Activated B cell treated with CpG ODN at 0.5 μM for 24 hours (primary cell): ENCODE measurements around the gene CNKSR2. TPM values are rescaled to one million over a fixed set of nuclear protein-coding genes. Genes with fewer than 3 reads are reported as not detected.
"Not testable (repeated sequence)": the region's sequence is repeated elsewhere in the genome, so short reads cannot be mapped to it uniquely, and the experiment has no call there.

Source experiments
- ATAC-seq: fragments of 200-7000 bp; cut with Tn5 transposase; one replicate; pipeline ENCODE4 v1.10.0; 2021; ENCODE audit warnings: low read depth, mild to moderate bottlenecking, moderate library complexity
- CTCF ChIA-PET: fragments of 350-600 bp; sonication (Branson Sonifier 250); formaldehyde crosslinking; loops from one replicate; lab custom pipeline; 2021; ENCODE audit warnings: antibody characterized with exemption; lab: Charles Lee
- POLR2A ChIA-PET: fragments of 350-600 bp; sonication (Branson Sonifier 250); formaldehyde crosslinking; loops from one replicate; lab custom pipeline; 2021; ENCODE audit warnings: antibody characterized with exemption; lab: Charles Lee
- DNase-seq: peaks from one replicate; pipeline ENCODE4 v3.0.0; 2022
- H3K27ac Mint-ChIP-seq: one replicate; pipeline ENCODE4 v1.8.0; 2020; ENCODE audit warnings: mixed read lengths
- H3K27me3 Mint-ChIP-seq: one replicate; pipeline ENCODE4 v1.8.0; 2021; ENCODE audit warnings: mixed read lengths
- H3K36me3 Mint-ChIP-seq: one replicate; pipeline ENCODE4 v1.8.0; 2021; ENCODE audit warnings: low read depth, mixed read lengths
- H3K4me1 Mint-ChIP-seq: one replicate; pipeline ENCODE4 v1.8.0; 2021; ENCODE audit warnings: mixed read lengths
- H3K4me3 Mint-ChIP-seq: one replicate; pipeline ENCODE4 v1.8.0; 2020; ENCODE audit warnings: mild to moderate bottlenecking, mixed read lengths
- H3K9me3 Mint-ChIP-seq: one replicate; pipeline ENCODE4 v1.8.0; 2020; ENCODE audit warnings: mixed read lengths
- CTCF ChIP-seq: fragments of 200-600 bp; IDR thresholded peaks from one replicate; pipeline ENCODE4 v1.8.0; 2022; ENCODE audit warnings: antibody characterized with exemption, mild to moderate bottlenecking
- intact Hi-C: fragments of 100-400 bp; cut with micrococcal nuclease; formaldehyde crosslinking; loops from one replicate; pipeline ENCODE4 v1.15.1; 2024
- total RNA-seq: library from RNA; stranded (reverse); gene quantifications from 2 replicates; pipeline ENCODE4 v1.2.3, GENCODE V29; 2022

Gene CNKSR2
- total RNA-seq, 1 donor from 2014 or later: 15.6 TPM

DNA sequence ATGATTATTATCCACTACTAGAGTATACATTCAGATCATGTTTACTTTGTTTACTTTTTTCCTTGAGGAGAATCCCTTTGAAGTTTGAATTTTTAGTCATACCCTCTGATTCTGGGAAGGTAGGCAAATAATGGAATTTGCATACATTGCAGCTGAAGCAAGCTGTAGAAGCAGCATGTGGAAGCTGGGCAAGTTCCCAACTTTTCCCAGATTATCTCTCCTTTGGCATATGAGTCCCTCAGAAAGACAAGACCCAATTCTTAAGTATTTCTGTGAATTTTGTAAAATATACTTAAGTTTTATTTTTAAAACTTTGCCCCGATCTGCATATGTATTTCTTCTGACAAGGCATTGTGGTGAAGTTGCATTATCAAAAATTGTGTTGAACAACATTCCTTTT, 94.9 kb downstream of the CNKSR2 start:
- Mint-ChIP-seq H3K4me1 (no peaks in the 10 kb centered on the region), H3K36me3 (peaks cover 2% of the 10 kb centered on the region), H3K27ac (no peak overlapping the region), H3K4me3 (no peak overlapping the region), H3K9me3 (no peaks in the 10 kb centered on the region), H3K27me3 (no peaks in the 10 kb centered on the region)
- no peak for DNase-seq
- ChIA-PET POLR2A (no interaction called here), CTCF (no interaction called here)
- no peak for TF ChIP-seq CTCF
- intact Hi-C loops: no loop called here
- no peak for ATAC-seq

- intact Hi-C loops: no loop called here
- POLR2A ChIA-PET: no interaction called here
- Mint-ChIP-seq H3K4me3 (no peak overlapping the region), H3K4me1 (peaks cover 4% of the 10 kb centered on the region), H3K27me3 (no peaks in the 10 kb centered on the region), H3K9me3 (no peaks in the 10 kb centered on the region), H3K27ac (no peak overlapping the region), H3K36me3 (peaks cover 2% of the 10 kb centered on the region)
- CTCF ChIA-PET: interaction anchor here (0.5 kb wide), 1 partner anchor 947 kb away, joined by 3 read pairs; no protein-coding TSS in a partner anchor
- no peak for TF ChIP-seq CTCF
- ATAC-seq: no peak
- DNase-seq: no peak
Observed at GRCh38 chrX:21476909-21477308, 102.7 kb downstream of the CNKSR2 start.

DNA sequence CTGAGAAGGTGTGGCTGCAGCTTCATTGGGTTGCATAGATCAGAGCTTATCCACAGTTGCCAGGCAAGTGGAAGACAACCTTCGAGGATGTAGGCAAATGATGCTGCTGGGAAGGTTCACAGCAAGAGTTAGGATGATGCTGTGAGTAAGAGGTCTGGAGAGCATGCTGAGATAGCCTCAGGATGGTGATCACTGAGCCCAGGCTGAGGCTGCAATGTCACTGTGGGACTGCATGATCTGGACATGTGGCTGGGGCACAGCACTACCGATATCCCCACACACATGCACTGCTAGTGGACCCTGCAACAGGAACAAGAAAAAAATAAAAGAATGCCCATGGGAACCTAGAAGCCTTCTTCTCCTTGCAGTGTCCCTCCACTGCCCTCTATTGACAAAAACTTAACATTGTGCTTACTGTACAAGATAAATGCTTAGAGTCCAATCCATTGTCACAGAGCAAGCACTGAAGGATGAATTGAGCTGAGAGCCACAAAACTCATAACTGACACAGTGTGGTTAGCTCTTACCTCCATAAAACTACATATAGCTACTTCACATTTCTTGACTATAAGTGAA, 105.6 kb downstream of the CNKSR2 start:
- peak; percentile 14 for DNase-seq
- peak; percentile 86 for ATAC-seq
- Mint-ChIP-seq H3K9me3 (no peaks in the 10 kb centered on the region), H3K4me3 (no peak overlapping the region), H3K36me3 (no peaks in the 10 kb centered on the region), H3K27ac (no peak overlapping the region), H3K27me3 (no peaks in the 10 kb centered on the region), H3K4me1 (peaks cover 4% of the 10 kb centered on the region)
- TF ChIP-seq CTCF: no peak
- intact Hi-C loops: loop anchor here (1.0 to 2.0 kb wide), 3 partner anchors 105 to 949 kb away; partner anchors contain the start of gene CNKSR2
- CTCF ChIA-PET: interaction anchor here (0.8 to 4.8 kb wide), 9 partner anchors 10 to 957 kb away, joined by 3 to 77 read pairs (median 3); no protein-coding TSS in a partner anchor
- POLR2A ChIA-PET: interaction anchor here (1.7 kb wide), 1 partner anchor 105 kb away, joined by 3 read pairs; no protein-coding TSS in a partner anchor

DNA sequence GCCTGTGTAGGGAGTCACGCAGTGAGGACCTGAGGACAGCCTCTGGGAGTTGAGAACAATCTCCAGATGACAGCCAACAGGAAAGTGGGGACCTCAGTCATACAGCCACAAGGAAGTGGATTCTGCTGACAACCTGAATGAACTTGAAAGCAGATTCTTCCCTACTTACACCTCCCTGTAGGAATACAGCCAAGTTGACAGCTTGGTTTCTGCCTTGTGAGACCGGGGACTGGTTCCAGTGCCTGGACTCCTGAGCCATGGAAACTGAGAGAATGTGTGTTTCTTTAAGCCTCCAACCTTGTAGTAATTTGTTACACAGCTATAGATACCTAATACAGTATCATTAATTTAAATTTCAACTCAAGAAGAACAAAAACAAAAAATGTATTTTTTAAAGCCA, 107.5 kb downstream of the CNKSR2 start:
- DNase-seq (no peak), ATAC-seq (no peak)
- Mint-ChIP-seq H3K27me3 (no peaks in the 10 kb centered on the region), H3K9me3 (no peaks in the 10 kb centered on the region), H3K4me3 (no peak overlapping the region), H3K36me3 (no peaks in the 10 kb centered on the region), H3K4me1 (peaks cover 4% of the 10 kb centered on the region), H3K27ac (no peak overlapping the region)
- no peak for TF ChIP-seq CTCF
- intact Hi-C loops: loop anchor here (2.0 kb wide), 2 partner anchors 107 to 263 kb away; partner anchors contain the start of gene CNKSR2
- ChIA-PET POLR2A (no interaction called here), CTCF (interaction anchor here (4.8 kb wide), 1 partner anchor 952 kb away, joined by 77 read pairs; no protein-coding TSS in a partner anchor)

DNA sequence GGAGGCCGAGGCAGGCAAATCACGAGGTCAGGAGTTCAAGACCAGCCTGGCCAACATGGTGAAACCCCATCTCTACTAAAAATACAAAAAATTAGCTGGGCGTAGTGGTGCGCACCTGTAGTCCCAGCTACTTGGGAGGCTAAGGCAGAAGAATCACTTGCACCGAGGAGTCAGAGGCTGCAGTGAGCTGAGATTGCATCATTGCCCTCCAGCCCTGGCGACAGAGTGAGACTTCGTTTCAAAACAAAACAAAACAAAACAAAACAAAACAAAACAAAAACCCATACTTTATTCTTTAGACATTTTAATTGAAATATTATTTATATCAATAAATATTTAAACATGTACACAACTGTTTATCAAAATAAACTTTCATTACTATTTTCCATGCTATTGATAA, 109.8 kb downstream of the CNKSR2 start:
- H3K36me3 Mint-ChIP-seq, H3K9me3 Mint-ChIP-seq, H3K4me1 Mint-ChIP-seq, H3K27me3 Mint-ChIP-seq, ATAC-seq, CTCF ChIA-PET, H3K27ac Mint-ChIP-seq, intact Hi-C loops, DNase-seq, H3K4me3 Mint-ChIP-seq: not testable (repeated sequence)
- POLR2A ChIA-PET: interaction anchor here (0.5 kb wide), 1 partner anchor 480 kb away, joined by 3 read pairs; no protein-coding TSS in a partner anchor
